AG04449 (cell line): ENCODE data around the gene LIN9.
"Not testable (repeated sequence)": the region's sequence is repeated elsewhere in the genome, so short reads cannot be mapped to it uniquely, and the experiment has no call there.

ENCODE experiments used
- CTCF ChIA-PET: fragments of 350-600 bp; formaldehyde crosslinking; extraction: SDS; loops from one replicate; lab custom pipeline; 2021; ENCODE audit warnings: antibody characterized with exemption; lab: Yijun Ruan, JAX
- POLR2A ChIA-PET: fragments of 400-600, 350-600 bp; formaldehyde crosslinking; extraction: SDS; loops from one replicate; lab custom pipeline; 2020; ENCODE audit warnings: antibody characterized with exemption, inconsistent platforms; lab: Yijun Ruan, JAX
- DNase-seq: peaks from one replicate; pipeline ENCODE4 v3.0.0-alpha.2; 2010; ENCODE audit warnings: low read depth, low spot score
- H3K4me3 ChIP-seq: 2 replicates; pipeline ENCODE4 v1.5.1; 2011; ENCODE audit warnings: low read depth, mild to moderate bottlenecking, control low read depth, low read length
- CTCF ChIP-seq: IDR thresholded peaks from one replicate; pipeline ENCODE4 v1.5.1; 2011; ENCODE audit warnings: mild to moderate bottlenecking, moderate library complexity, low read length, control low read depth, inconsistent platforms; ENCODE audit not compliant: insufficient read depth; ENCODE audit errors: missing control alignments

Gene LIN9

DNA sequence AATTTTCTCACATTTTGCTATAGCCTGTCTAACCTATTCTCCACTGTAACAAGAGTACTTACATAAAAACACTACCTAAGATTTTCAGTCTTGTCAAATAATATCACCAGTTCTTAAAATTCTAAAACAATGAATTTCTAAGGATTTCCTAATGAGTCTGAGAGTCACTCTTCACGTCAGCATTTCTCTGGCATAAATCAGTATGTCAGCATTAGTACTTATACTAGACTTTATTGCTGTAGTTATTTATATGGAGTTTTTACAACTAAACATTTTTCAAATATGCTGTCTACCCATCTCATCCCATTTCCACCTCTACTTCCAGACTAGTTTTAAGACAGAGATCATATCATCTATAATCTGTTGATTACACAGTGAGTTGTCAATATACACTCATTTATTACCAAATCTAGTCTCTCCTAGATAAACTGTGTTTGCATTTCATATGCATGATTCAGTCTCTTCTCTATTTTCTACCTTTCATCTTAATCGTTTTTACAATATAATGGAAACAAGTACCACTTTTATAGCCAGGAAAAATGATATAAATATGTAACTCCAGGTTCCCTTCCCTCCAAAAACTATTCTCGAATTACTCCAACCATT lies 32.8 kb downstream of the LIN9 start:
- CTCF ChIA-PET, result no interaction called here
- POLR2A ChIA-PET, result interaction anchor here (0.6 kb wide), 1 partner anchor 54 kb away, joined by 3 read pairs; no protein-coding TSS in a partner anchor
- no peak for DNase-seq
- no peak for TF ChIP-seq CTCF
- no peak overlapping the region for H3K4me3 ChIP-seq

DNA sequence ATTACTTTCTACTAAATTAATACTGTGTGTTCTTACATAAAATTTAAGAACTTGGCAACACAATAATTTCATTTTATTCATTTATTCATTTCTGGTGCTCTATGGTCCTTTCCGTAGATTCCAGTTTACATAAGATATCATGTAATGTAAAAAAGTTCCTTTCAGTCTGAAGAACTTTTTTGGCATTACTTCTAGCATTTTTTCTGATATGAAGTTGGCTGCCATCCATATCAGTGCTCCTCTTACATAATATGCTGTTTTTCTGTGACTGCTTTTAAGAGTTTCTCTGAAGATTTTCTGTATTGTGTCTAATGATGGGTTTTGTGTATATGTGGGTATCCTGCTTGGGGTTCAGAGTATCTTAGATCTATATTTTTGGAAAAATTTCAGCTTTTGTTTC lies 34.8 kb downstream of the LIN9 start:
- CTCF ChIA-PET, result no interaction called here
- TF ChIP-seq CTCF, result no peak
- POLR2A ChIA-PET, result no interaction called here
- no peak for DNase-seq
- no peak overlapping the region for H3K4me3 ChIP-seq

DNA sequence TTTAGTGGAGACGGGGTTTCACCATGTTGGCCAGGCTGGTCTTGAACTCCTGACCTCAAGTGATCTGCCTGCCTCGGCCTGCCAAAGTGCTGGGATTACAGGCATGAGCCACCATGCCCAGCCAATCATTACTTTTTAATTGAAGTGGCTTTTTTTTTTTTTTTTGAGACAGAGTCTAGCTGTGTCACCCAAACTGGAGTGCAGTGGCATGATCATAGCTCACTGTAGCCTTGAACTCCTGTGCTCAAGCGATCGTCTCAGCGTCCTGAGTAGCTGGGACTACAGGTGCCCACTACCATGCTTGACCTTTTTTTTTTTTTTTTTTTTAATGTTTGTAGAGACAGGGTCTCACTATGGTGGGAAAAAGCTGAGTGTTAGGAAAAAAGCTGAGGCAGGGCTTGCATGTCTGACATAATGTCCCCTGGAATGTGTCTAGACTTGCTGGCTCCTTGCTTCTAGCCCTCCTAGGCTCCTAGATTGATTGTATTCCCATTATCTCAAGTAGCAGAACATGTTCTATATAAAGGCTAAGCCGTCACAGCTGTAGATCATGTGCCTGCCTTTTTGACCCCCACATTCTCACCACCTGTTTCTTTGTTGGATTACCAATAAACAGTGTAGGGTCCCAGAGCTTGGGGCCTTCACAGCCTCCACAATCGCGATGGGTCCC lies 36.6 kb downstream of the LIN9 start:
- CTCF ChIA-PET, result interaction anchor here (1.2 kb wide), 1 partner anchor 208 kb away, joined by 3 read pairs; no protein-coding TSS in a partner anchor
- H3K4me3 ChIP-seq, POLR2A ChIA-PET, DNase-seq: not testable (repeated sequence)

- H3K4me3 ChIP-seq, result no peak overlapping the region
- POLR2A ChIA-PET, result no interaction called here
- peak; percentile 12 for DNase-seq
- no peak for TF ChIP-seq CTCF
- CTCF ChIA-PET, result no interaction called here
Measured at GRCh38 chr1:226268421-226269124, 40.4 kb downstream of the LIN9 start.

- no peak overlapping the region for H3K4me3 ChIP-seq
- TF ChIP-seq CTCF, result no peak
- no peak for DNase-seq
- ChIA-PET CTCF (no interaction called here), POLR2A (no interaction called here)
Measured at GRCh38 chr1:226261818-226262217, 47.1 kb downstream of the LIN9 start.

DNA sequence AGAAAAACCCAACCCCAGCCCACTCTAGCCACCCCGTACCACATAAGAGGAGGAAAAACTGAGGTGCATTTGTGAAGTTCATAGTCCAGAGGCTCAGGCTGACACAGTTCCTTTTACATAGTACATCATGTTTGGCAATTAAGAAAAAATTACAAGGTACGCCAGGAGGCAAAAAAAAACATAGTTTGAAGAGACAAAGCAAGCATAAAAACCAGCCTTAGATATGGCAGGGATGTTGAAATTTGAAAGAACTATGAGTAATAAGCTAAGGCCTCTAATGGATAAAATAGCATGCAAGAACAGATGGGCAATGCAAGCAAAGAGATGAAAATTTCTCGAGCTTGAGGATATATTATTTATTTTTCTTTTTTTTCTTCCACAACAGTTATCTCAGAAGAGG lies 53.6 kb downstream of the LIN9 start:
- ChIA-PET CTCF (interaction anchor here (1.2 kb wide), 1 partner anchor 58 kb away, joined by 3 read pairs; no protein-coding TSS in a partner anchor), POLR2A (no interaction called here)
- DNase-seq, result no peak
- H3K4me3 ChIP-seq, result no peak overlapping the region
- TF ChIP-seq CTCF, result no peak
